GM18505 (cell line): ENCODE data around the gene BICD1.

Experiments
- ATAC-seq: cut with Tn5 transposase; IDR thresholded peaks from one replicate; pipeline ENCODE4 v1.9.1; 2021; ENCODE audit not compliant: unreplicated experiment
- POLR2A ChIP-seq: IDR thresholded peaks from 4 replicates; pipeline ENCODE4 v1.6.1; 2011; ENCODE audit warnings: borderline replicate concordance; ENCODE audit not compliant: insufficient read depth, insufficient read length; ENCODE audit errors: extremely low read depth

The BICD1 gene

GRCh38 chr12:32293808-32294419 is 187.3 kb downstream of the BICD1 start:
- ATAC-seq, result no peak
- TF ChIP-seq POLR2A, result no peak

- ATAC-seq, result no peak
- TF ChIP-seq POLR2A, result no peak
Observed at GRCh38 chr12:32296567-32296966, 189.9 kb downstream of the BICD1 start.

GRCh38 chr12:32298917-32299316 is 192.3 kb downstream of the BICD1 start:
- TF ChIP-seq POLR2A, result no peak
- ATAC-seq, result no peak

- no peak for TF ChIP-seq POLR2A
- no peak for ATAC-seq
Observed at GRCh38 chr12:32301216-32301615, 194.6 kb downstream of the BICD1 start.

GRCh38 chr12:32302218-32303173 is 195.8 kb downstream of the BICD1 start:
- no peak for TF ChIP-seq POLR2A

GRCh38 chr12:32303174-32303549 is 196.5 kb downstream of the BICD1 start:
- no peak for ATAC-seq
- TF ChIP-seq POLR2A, result no peak

More at GRCh38 chr12:32302218-32303173, 195.8 kb downstream of the BICD1 start:
- peak; percentile 67 for ATAC-seq

- ATAC-seq, result no peak
- TF ChIP-seq POLR2A, result no peak
Observed at GRCh38 chr12:32305163-32305562, 198.5 kb downstream of the BICD1 start.

GRCh38 chr12:32307326-32307725 is 200.7 kb downstream of the BICD1 start:
- no peak for ATAC-seq
- TF ChIP-seq POLR2A, result no peak

GRCh38 chr12:32309811-32310736 is 203.4 kb downstream of the BICD1 start:
- TF ChIP-seq POLR2A, result no peak
- ATAC-seq, result no peak

- no peak for ATAC-seq
Observed at GRCh38 chr12:32312049-32312670, 205.5 kb downstream of the BICD1 start.

GRCh38 chr12:32322354-32322753 is 215.7 kb downstream of the BICD1 start:
- no peak for TF ChIP-seq POLR2A

More at GRCh38 chr12:32312049-32312670, 205.5 kb downstream of the BICD1 start:
- no peak for TF ChIP-seq POLR2A

GRCh38 chr12:32331133-32331532 is 224.5 kb downstream of the BICD1 start:
- ATAC-seq, result no peak
- TF ChIP-seq POLR2A, result no peak

More at GRCh38 chr12:32322354-32322753, 215.7 kb downstream of the BICD1 start:
- ATAC-seq, result no peak
